HEK293T (cell line): ENCODE data around the gene AMN.

Experiments
- ARNT ChIP-seq: fragments of 450-650 bp; IDR thresholded peaks from 2 replicates; pipeline ENCODE4 v1.6.1; 2017; ENCODE audit warnings: mild to moderate bottlenecking
- SP1 ChIP-seq: fragments of 450-650 bp; IDR thresholded peaks from 2 replicates; pipeline ENCODE4 v1.6.1; 2017

GRCh38 chr14:102914474-102915291 lies 7.8 kb upstream of the AMN start:
- no peak for TF ChIP-seq SP1
- no peak for TF ChIP-seq ARNT
